HFFc6 (cell line): ENCODE data around the gene MAP2K5. TPM values are rescaled to one million over a fixed set of nuclear protein-coding genes. Genes with fewer than 3 reads are reported as not detected.
A peak's percentile ranks its signal among the peaks of the same experiment; 100 is the strongest.

Experiments
- DNase-seq: peaks from one replicate; pipeline ENCODE4 v3.0.0-alpha.2; 2018
- H3K27ac Mint-ChIP-seq: 2 replicates; pipeline ENCODE4 v1.8.0; 2020; ENCODE audit warnings: mild to moderate bottlenecking, mixed read lengths
- H3K27me3 Mint-ChIP-seq: 2 replicates; pipeline ENCODE4 v1.8.0; 2021; ENCODE audit warnings: mild to moderate bottlenecking, moderate library complexity, mixed read lengths; ENCODE audit not compliant: insufficient read depth
- H3K36me3 Mint-ChIP-seq: 2 replicates; pipeline ENCODE4 v1.8.0; 2021; ENCODE audit warnings: low read depth, mixed read lengths
- H3K4me1 Mint-ChIP-seq: 2 replicates; pipeline ENCODE4 v1.8.0; 2020; ENCODE audit warnings: low read depth, mixed read lengths
- H3K4me3 Mint-ChIP-seq: 2 replicates; pipeline ENCODE4 v1.8.0; 2020; ENCODE audit warnings: mild to moderate bottlenecking, moderate library complexity, mixed read lengths
- H3K9me3 Mint-ChIP-seq: 2 replicates; pipeline ENCODE4 v1.8.0; 2020; ENCODE audit warnings: mild to moderate bottlenecking, mixed read lengths
- CTCF ChIP-seq: fragments of 200-600 bp; sonication (generic); IDR thresholded peaks from 2 replicates; pipeline ENCODE4 v1.5.0; 2021; ENCODE audit warnings: antibody characterized with exemption, mild to moderate bottlenecking
- total RNA-seq, 6 experiments: library from RNA; stranded (reverse); fragmentation: NEBNext Ultra II Directional; extraction: Animal tissue kit (Norgen Biotek cat#: 25700); gene quantifications; 2 replicates in 1 of 6; 3 replicates in 5 of 6; pipeline ENCODE4 v1.2.3, GENCODE V29; 2021

Gene MAP2K5
- total RNA-seq, 6 experiments from 2014 or later: 10.2 to 14.3 (median 13.3) TPM

- Mint-ChIP-seq H3K4me3 (0 out of 2 replicates have a peak overlapping the region, but pooled peaks have one; percentile 8), H3K27me3 (no peaks in the 10 kb centered on the region; the same call in 1 of the 2 replicates), H3K27ac (peak overlapping the region; percentile 51), H3K9me3 (no peaks in the 10 kb centered on the region), H3K4me1 (peaks cover 50% of the 10 kb centered on the region), H3K36me3 (peaks cover 13% of the 10 kb centered on the region)
- DNase-seq: peak; percentile 30
- TF ChIP-seq CTCF: no peak
Observed at GRCh38 chr15:67548236-67548852, 5.8 kb downstream of the MAP2K5 start.

GRCh38 chr15:67548862-67549651, 6.6 kb downstream of the MAP2K5 start:
- no peak for TF ChIP-seq CTCF
- Mint-ChIP-seq H3K9me3 (no peaks in the 10 kb centered on the region), H3K4me1 (peaks cover 43% of the 10 kb centered on the region), H3K27ac (no peak overlapping the region), H3K4me3 (no peak overlapping the region), H3K27me3 (no peaks in the 10 kb centered on the region; the same call in 1 of the 2 replicates), H3K36me3 (peaks cover 13% of the 10 kb centered on the region)
- DNase-seq: no peak

GRCh38 chr15:67549736-67550135, 7.2 kb downstream of the MAP2K5 start:
- H3K9me3 Mint-ChIP-seq: no peaks in the 10 kb centered on the region
- H3K27ac Mint-ChIP-seq: no peak overlapping the region
- TF ChIP-seq CTCF: no peak
- H3K4me1 Mint-ChIP-seq: peaks cover 36% of the 10 kb centered on the region
- no peak for DNase-seq
- H3K27me3 Mint-ChIP-seq: no peaks in the 10 kb centered on the region; the same call in 1 of the 2 replicates
- H3K4me3 Mint-ChIP-seq: no peak overlapping the region
- peaks cover 15% of the 10 kb centered on the region for H3K36me3 Mint-ChIP-seq

- H3K27ac Mint-ChIP-seq: peak overlapping the region; percentile 57; the same call in 1 of the 2 replicates
- no peak for TF ChIP-seq CTCF
- H3K4me3 Mint-ChIP-seq: no peak overlapping the region
- DNase-seq: no peak
- peaks cover 31% of the 10 kb centered on the region for H3K4me1 Mint-ChIP-seq
- peaks cover 16% of the 10 kb centered on the region for H3K36me3 Mint-ChIP-seq
- no peaks in the 10 kb centered on the region for H3K9me3 Mint-ChIP-seq
- H3K27me3 Mint-ChIP-seq: no peaks in the 10 kb centered on the region; the same call in 1 of the 2 replicates
Observed at GRCh38 chr15:67550522-67550921, 8.0 kb downstream of the MAP2K5 start.

GRCh38 chr15:67551207-67551743, 8.8 kb downstream of the MAP2K5 start:
- TF ChIP-seq CTCF: no peak

More at GRCh38 chr15:67551207-67551743, 8.8 kb downstream of the MAP2K5 start:
- DNase-seq: no peak
- H3K9me3 Mint-ChIP-seq: no peaks in the 10 kb centered on the region
- no peak overlapping the region for H3K4me3 Mint-ChIP-seq
- peaks cover 31% of the 10 kb centered on the region for H3K4me1 Mint-ChIP-seq
- H3K27ac Mint-ChIP-seq: no peak overlapping the region
- H3K27me3 Mint-ChIP-seq: no peaks in the 10 kb centered on the region; the same call in 1 of the 2 replicates
- peaks cover 20% of the 10 kb centered on the region for H3K36me3 Mint-ChIP-seq
